Measurements from ENCODE around the gene GRK3.

Gene GRK3

GRCh38 chr22:25626624-25626990 is 62.1 kb downstream of the GRK3 start:
- no peak for DNase-seq (ENCODE audit: low read depth in 2 of 2)

GRCh38 chr22:25627271-25627852 is 62.9 kb downstream of the GRK3 start:
- no peak for DNase-seq (ENCODE audit: low read depth in 2 of 2)

- no peak for DNase-seq (ENCODE audit: low read depth in 2 of 2)
These were observed 64.0 kb downstream of the GRK3 start for GRCh38 chr22:25628494-25628893.

GRCh38 chr22:25629613-25630012 is 65.1 kb downstream of the GRK3 start:
- DNase-seq (ENCODE audit: low read depth in 2 of 2): no peak

GRCh38 chr22:25630447-25630846 is 66.0 kb downstream of the GRK3 start:
- no peak for DNase-seq (ENCODE audit: low read depth in 2 of 2)

- no peak for DNase-seq (ENCODE audit: low read depth in 2 of 2)
These were observed 71.8 kb downstream of the GRK3 start for GRCh38 chr22:25636323-25636722.

GRCh38 chr22:25637032-25637431 is 72.6 kb downstream of the GRK3 start:
- DNase-seq (ENCODE audit: low read depth in 2 of 2): no peak

GRCh38 chr22:25637672-25638071 is 73.2 kb downstream of the GRK3 start:
- no peak for DNase-seq (ENCODE audit: low read depth in 2 of 2)

- DNase-seq (ENCODE audit: low read depth in 2 of 2): no peak
These were observed 74.2 kb downstream of the GRK3 start for GRCh38 chr22:25638638-25639037.

- no peak for DNase-seq (ENCODE audit: low read depth in 2 of 2)
These were observed 77.2 kb downstream of the GRK3 start for GRCh38 chr22:25641650-25642049.

GRCh38 chr22:25643232-25644000 is 78.9 kb downstream of the GRK3 start:
- DNase-seq (ENCODE audit: low read depth in 2 of 2): no peak

- DNase-seq (ENCODE audit: low read depth in 2 of 2): no peak
These were observed 79.6 kb downstream of the GRK3 start for GRCh38 chr22:25644122-25644521.

GRCh38 chr22:25645266-25645665 is 80.8 kb downstream of the GRK3 start:
- DNase-seq (ENCODE audit: low read depth in 2 of 2): no peak

GRCh38 chr22:25645964-25646363 is 81.5 kb downstream of the GRK3 start:
- no peak for DNase-seq (ENCODE audit: low read depth in 2 of 2)

GRCh38 chr22:25650833-25651232 is 86.4 kb downstream of the GRK3 start:
- DNase-seq (ENCODE audit: low read depth in 2 of 2): no peak

- no peak for DNase-seq (ENCODE audit: low read depth in 2 of 2)
These were observed 87.0 kb downstream of the GRK3 start for GRCh38 chr22:25651332-25652085.

- DNase-seq (ENCODE audit: low read depth in 2 of 2): no peak
These were observed 90.2 kb downstream of the GRK3 start for GRCh38 chr22:25654676-25655075.

- DNase-seq (ENCODE audit: low read depth in 2 of 2): no peak
These were observed 91.0 kb downstream of the GRK3 start for GRCh38 chr22:25655371-25655935.

- DNase-seq (ENCODE audit: low read depth in 2 of 2): no peak
These were observed 92.2 kb downstream of the GRK3 start for GRCh38 chr22:25656724-25657123.

- DNase-seq (ENCODE audit: low read depth in 2 of 2): no peak
These were observed 94.2 kb downstream of the GRK3 start for GRCh38 chr22:25658633-25659032.

GRCh38 chr22:25659413-25659812 is 94.9 kb downstream of the GRK3 start:
- no peak for DNase-seq (ENCODE audit: low read depth in 2 of 2)

- DNase-seq (ENCODE audit: low read depth in 2 of 2): no peak
These were observed 95.9 kb downstream of the GRK3 start for GRCh38 chr22:25660336-25660735.

GRCh38 chr22:25661073-25661472 is 96.6 kb downstream of the GRK3 start:
- DNase-seq (ENCODE audit: low read depth in 2 of 2): no peak
